Measurements from ENCODE around the gene TP53TG5. TPM values are rescaled to one million over a fixed set of nuclear protein-coding genes. Genes with fewer than 3 reads are reported as not detected.

The TP53TG5 gene
- total RNA-seq, 1 donor: not detected

DNA sequence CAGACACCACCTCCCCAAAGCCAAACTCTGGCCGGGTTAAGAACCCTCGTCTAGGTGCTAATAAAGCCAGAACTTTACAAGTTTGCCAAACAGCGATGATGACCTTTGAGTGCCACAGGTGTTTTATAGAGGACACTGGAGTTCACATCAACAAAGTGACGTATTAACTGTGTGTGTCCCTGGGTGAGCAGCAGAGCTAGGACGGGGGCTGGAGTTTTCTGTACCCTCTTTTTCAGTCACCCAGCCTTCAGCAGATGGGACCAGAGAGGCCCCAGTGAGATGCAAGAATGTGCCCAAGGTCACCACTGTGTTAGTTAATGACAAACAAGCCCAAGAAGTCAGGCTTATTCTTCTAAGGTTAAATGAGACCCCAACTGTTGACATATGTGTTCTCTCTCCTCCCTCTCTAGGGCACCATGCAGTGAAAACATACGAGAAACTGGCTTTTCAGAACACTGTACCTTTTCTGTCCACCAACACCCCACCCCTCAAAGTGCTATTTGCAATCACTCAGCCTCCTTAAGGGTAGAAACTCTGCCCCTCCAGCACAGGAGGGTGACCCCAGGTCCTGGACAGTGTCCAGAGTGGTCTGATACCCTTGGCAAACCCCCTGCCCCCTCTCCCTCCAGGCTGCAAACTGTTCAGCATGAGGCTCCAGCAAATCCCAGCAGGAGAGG, 35.1 kb downstream of the TP53TG5 start:
- Histone ChIP-seq H3K4me1 (ENCODE audit: insufficient read depth, low read length) (peaks cover 84% of the 10 kb centered on the region), H2AFZ (ENCODE audit: low read length) (no peak overlapping the region), H3K4me2 (ENCODE audit: insufficient read depth, low read length) (peak overlapping the region; percentile 91), H3K27me3 (ENCODE audit: insufficient read depth, low read length) (no peaks in the 10 kb centered on the region), H3K79me2 (ENCODE audit: insufficient read depth, low read length) (peaks cover 100% of the 10 kb centered on the region), H3K9me3 (ENCODE audit: low read depth, low read length) (no peaks in the 10 kb centered on the region), H4K20me1 (ENCODE audit: insufficient read depth, low read length) (peaks cover 52% of the 10 kb centered on the region), H3K36me3 (ENCODE audit: insufficient read depth, low read length) (peaks cover 60% of the 10 kb centered on the region), H3K4me3 (ENCODE audit: insufficient read depth, low read length) (peak overlapping the region; percentile 90), H3K27ac (ENCODE audit: low read depth, low read length) (peak overlapping the region; percentile 100)
- no peak for DNase-seq (ENCODE audit: insufficient read length, low spot score, missing footprints)
- TF ChIP-seq, protein P1, sequence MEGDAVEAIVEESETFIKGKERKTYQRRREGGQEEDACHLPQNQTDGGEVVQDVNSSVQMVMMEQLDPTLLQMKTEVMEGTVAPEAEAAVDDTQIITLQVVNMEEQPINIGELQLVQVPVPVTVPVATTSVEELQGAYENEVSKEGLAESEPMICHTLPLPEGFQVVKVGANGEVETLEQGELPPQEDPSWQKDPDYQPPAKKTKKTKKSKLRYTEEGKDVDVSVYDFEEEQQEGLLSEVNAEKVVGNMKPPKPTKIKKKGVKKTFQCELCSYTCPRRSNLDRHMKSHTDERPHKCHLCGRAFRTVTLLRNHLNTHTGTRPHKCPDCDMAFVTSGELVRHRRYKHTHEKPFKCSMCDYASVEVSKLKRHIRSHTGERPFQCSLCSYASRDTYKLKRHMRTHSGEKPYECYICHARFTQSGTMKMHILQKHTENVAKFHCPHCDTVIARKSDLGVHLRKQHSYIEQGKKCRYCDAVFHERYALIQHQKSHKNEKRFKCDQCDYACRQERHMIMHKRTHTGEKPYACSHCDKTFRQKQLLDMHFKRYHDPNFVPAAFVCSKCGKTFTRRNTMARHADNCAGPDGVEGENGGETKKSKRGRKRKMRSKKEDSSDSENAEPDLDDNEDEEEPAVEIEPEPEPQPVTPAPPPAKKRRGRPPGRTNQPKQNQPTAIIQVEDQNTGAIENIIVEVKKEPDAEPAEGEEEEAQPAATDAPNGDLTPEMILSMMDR (IDR thresholded peaks at IDR 0.05; ENCODE audit: extremely low read depth, low read depth, low read length): no peak

DNA sequence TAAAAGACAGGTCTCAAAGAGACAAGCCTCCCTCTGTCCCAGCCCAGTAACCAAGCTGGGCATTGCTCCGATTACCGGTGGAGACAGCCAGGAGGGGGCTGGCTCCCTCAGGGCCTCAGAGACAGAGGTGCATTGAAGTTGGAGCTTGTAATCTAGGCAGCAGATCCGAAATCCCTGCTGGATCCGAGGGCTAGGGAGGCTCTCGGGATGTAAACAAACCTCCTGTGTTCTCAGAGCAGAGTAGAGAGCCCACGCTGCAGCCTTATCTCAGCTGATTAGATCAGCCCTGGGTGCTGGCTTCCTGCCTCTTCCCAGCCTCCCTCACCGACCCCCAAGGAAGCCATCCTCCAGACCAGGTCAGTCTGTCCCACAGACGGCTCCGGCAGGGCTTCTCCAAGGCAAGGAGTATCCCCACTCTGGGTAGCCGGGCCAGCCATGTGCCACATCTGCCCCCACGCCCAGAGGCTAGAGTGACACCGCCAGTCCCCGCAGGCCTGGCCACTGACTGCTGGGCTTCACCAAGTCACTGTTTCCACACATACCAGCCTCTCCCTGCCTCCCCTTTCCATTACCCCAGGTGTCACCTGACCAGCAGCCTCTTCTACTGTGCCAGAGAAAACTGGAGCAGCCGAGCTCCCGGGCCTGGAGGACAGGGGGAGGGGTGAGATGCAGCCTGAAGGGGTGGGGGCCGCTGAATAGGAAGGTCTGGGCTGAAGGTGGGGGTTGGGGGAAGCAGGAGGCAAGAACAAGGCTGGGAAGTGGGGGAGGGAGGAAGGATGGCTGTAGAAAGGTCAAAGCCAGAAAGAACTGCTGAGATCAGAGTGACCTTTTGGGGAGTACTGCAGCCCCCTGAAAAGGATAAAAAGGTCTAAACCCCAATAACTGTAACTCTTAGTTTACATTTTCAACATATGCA, 35.9 kb downstream of the TP53TG5 start:
- H3K9me3 ChIP-seq (ENCODE audit: low read depth, low read length): no peaks in the 10 kb centered on the region

DNA sequence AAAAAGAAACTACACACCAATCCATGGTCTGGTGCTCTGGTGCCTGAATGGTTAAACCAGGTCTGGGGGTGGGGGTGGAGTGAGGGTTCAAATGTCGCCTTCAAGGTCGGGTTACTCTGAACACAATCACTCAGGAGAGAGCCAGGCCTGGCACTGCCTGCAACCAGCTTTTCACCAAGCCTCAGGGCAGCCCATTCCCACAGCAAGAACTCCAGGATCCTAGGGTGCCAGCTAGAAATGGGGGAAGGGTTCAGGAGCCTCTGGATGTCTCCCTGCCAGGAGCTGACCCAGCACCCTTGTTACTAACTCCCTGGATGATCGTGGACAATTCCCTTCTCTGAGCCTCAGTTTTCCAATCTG, 36.6 kb downstream of the TP53TG5 start:
- peaks cover 44% of the 10 kb centered on the region for H4K20me1 ChIP-seq (ENCODE audit: insufficient read depth, low read length)
- H3K27ac ChIP-seq (ENCODE audit: low read depth, low read length): peak overlapping the region; percentile 100
- DNase-seq (ENCODE audit: insufficient read length, low spot score, missing footprints): no peak
- no peaks in the 10 kb centered on the region for H3K9me3 ChIP-seq (ENCODE audit: low read depth, low read length)
- H3K4me2 ChIP-seq (ENCODE audit: insufficient read depth, low read length): peak overlapping the region; percentile 91
- peaks cover 94% of the 10 kb centered on the region for H3K4me1 ChIP-seq (ENCODE audit: insufficient read depth, low read length)
- peaks cover 94% of the 10 kb centered on the region for H3K79me2 ChIP-seq (ENCODE audit: insufficient read depth, low read length)
- no peak overlapping the region for H2AFZ ChIP-seq (ENCODE audit: low read length)
- TF ChIP-seq, protein P1 (IDR thresholded peaks at IDR 0.05; ENCODE audit: extremely low read depth, low read depth, low read length): no peak
- H3K4me3 ChIP-seq (ENCODE audit: insufficient read depth, low read length): peak overlapping the region; percentile 50
- peaks cover 60% of the 10 kb centered on the region for H3K36me3 ChIP-seq (ENCODE audit: insufficient read depth, low read length)
- H3K27me3 ChIP-seq (ENCODE audit: insufficient read depth, low read length): no peaks in the 10 kb centered on the region

More for the DNA sequence above, 35.9 kb downstream of the TP53TG5 start:
- Histone ChIP-seq H3K4me2 (ENCODE audit: insufficient read depth, low read length) (peak overlapping the region; percentile 91), H2AFZ (ENCODE audit: low read length) (no peak overlapping the region), H3K27me3 (ENCODE audit: insufficient read depth, low read length) (no peaks in the 10 kb centered on the region), H3K36me3 (ENCODE audit: insufficient read depth, low read length) (peaks cover 60% of the 10 kb centered on the region), H3K79me2 (ENCODE audit: insufficient read depth, low read length) (peaks cover 96% of the 10 kb centered on the region), H3K27ac (ENCODE audit: low read depth, low read length) (peak overlapping the region; percentile 100), H4K20me1 (ENCODE audit: insufficient read depth, low read length) (peaks cover 48% of the 10 kb centered on the region), H3K4me1 (ENCODE audit: insufficient read depth, low read length) (peaks cover 92% of the 10 kb centered on the region), H3K4me3 (ENCODE audit: insufficient read depth, low read length) (peak overlapping the region; percentile 50)
- no peak for DNase-seq (ENCODE audit: insufficient read length, low spot score, missing footprints)
- TF ChIP-seq, protein P1 (IDR thresholded peaks at IDR 0.05; ENCODE audit: extremely low read depth, low read depth, low read length): no peak

DNA sequence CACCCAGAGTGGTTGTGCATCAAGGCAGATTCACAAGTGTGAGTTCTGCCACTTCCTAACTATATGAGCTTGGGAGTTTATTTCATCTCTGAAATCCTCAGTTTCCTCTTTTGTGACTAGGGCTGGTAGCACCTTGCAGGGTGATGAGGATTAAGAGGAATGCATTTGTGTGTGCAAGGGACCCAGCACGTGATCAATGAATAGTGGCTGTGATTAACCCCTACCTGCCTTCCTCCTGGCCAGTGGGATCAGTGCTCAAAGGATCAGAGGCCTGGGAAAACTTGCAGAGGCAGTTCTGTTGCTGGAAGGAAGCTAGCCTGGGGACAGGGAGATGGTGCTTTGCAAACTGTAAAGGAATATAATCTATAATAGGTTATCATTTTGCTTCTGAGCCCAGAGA, 37.2 kb downstream of the TP53TG5 start:
- Histone ChIP-seq H3K27me3 (ENCODE audit: insufficient read depth, low read length) (no peaks in the 10 kb centered on the region), H3K9me3 (ENCODE audit: low read depth, low read length) (no peaks in the 10 kb centered on the region), H3K4me2 (ENCODE audit: insufficient read depth, low read length) (no peak overlapping the region), H3K36me3 (ENCODE audit: insufficient read depth, low read length) (peaks cover 55% of the 10 kb centered on the region), H3K4me3 (ENCODE audit: insufficient read depth, low read length) (no peak overlapping the region), H2AFZ (ENCODE audit: low read length) (no peak overlapping the region), H3K27ac (ENCODE audit: low read depth, low read length) (peak overlapping the region; percentile 100), H3K79me2 (ENCODE audit: insufficient read depth, low read length) (peaks cover 89% of the 10 kb centered on the region), H3K4me1 (ENCODE audit: insufficient read depth, low read length) (peaks cover 94% of the 10 kb centered on the region), H4K20me1 (ENCODE audit: insufficient read depth, low read length) (peaks cover 38% of the 10 kb centered on the region)
- TF ChIP-seq, protein P1 (IDR thresholded peaks at IDR 0.05; ENCODE audit: extremely low read depth, low read depth, low read length): no peak
- DNase-seq (ENCODE audit: insufficient read length, low spot score, missing footprints): no peak
